Activated CD4-positive, alpha-beta T cell treated with anti-CD3 and anti-CD28 coated beads, Interleukin-10, Interleukin-2, amounts not matched to agents 100 ng/mL and 50 ng/mL, durations not matched to agents 16 hours and 8 hours (primary cell): ENCODE data around the gene MPEG1.

ENCODE experiments used
- DNase-seq: peaks from one replicate; pipeline ENCODE4 v3.0.0-alpha.2; 2020

Gene MPEG1

DNA sequence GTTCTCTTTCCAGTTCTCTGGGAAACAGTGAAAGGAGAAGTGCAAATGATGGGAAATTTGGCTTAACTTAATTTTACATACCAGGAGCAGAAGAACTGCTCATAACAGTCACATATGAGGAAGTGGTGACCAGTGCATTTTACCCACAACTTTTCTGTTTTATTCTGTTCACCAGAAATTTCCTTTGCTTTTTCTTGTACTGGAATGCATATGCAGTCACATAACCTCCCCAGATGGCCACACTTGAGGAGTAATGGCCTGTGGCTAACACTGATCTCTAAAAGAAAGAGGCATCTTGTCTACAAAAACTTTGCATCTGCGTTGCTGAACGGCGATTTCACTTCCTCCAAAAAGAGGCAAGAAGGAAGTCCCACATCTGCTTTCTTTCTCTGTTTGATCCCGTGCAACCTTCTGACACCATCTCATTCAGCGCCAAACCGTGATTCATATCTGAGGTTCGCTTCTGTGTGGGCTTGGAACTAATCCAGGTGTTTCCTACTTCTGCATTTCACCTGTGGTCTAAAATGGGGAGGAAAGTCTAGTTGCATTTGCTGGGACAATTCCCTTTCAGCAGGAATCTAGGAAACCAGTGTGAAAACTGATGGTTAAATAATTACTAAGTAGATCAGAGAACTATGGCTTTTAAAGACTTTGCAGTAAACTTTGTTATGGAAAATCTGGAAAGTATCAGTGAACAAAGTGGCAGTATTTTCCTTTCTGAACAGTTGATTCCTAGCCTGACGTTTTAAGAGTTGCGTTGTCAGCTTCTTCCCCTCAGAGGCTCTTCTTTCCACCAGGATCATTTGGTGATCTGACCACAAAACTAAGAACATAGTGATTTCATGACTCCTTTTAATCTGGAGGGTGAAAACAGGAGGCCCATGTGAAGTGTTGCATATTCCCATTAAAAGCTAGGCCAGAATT lies 4.2 kb upstream of the MPEG1 start:
- peak; percentile 23 for DNase-seq

DNA sequence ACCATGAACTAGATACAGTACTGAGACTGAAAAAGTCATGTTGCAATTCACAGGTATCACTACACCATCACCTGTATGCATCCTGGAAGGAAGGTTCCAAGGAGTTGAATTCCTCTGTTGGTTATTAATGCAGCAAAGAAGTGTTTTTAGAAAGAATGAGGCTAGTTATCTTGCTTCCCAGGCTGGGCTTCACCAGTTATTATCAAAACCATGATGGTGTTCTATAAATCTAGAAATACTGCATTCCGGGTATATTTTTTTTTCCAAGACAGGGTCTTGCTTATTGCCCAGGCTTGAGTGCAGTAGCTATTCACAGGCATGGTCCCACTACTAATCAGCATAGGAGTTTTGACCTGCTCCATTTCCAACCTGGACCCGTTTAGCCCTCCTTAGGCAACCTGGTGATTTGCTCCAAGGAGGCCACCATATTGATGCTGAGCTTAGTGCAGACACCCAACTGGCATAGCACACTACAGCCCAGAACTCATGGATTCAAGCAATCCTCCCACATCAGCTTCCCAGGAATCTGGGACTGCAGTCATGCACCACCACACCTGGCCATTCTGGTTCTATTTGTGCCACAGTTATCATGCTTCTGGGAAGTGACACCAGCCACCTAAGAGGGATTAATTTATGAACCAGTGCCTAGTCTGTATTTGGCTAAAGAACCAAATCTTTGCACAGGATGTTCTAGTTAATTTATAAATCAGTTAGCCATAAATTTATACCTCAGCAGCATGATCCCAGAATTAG lies 1.6 kb upstream of the MPEG1 start:
- DNase-seq, result no peak

DNA sequence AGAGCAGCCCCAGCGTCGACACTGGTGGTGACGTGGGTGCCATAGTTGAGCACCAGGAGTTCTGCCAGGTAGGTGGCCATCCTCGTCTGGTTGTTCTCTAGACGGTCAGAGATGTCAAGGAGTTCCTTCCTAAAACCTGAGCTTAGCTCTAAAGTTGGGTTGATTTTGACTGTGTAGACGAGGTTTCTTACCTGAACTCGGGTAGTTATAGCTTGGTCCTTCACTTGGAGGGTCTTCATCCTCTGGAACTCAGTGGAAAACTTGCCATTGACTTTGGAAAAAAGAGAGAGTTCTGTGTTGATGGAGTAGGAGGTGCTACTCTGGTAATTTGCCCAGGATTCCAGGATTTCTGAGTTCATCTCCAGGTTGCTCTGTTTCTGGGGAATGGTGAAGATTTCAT lies 505 bp downstream of the MPEG1 start:
- DNase-seq, result no peak

DNA sequence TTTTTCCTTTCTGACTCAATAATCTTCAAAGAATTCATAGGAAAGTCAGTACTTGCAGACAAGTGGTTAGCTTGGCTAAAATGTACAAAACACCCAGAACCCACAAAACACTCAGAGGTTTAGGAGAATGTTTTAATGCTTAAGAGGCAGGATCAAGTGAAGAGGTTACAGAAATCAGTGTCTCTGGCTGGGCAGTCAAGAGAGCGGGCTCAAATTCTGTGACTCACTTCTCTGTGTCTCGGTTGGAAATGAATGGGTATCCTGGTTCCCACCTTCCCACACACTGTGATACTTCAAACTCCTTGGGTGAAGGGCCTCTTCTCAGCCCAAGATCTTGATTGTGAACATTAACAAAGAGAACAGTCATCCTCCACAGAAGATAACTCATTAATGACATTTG lies 3.8 kb downstream of the MPEG1 start:
- DNase-seq, result peak; percentile 5

DNA sequence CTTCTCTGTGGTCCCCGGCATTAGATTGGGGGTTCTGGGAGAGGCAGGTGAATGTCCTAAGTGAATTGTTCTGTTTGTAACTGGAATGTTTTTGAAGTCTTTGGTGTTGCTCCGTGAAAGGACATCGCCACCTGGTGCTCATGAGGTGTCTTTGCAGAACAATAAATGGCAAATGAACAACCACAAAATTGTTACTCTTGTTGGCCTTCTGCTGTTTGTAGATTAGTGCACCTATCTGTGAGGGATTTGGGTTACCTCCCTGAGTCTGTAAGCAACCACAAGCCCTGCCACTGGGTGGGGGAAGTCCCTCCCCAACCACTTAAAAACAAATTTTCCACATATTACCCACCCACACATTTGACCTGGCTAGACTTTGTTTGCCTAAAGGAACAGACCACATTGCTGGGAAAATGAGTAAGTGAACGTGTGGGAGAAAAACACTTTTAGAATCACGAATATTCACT lies 4.7 kb downstream of the MPEG1 start:
- DNase-seq, result peak; percentile 51

DNA sequence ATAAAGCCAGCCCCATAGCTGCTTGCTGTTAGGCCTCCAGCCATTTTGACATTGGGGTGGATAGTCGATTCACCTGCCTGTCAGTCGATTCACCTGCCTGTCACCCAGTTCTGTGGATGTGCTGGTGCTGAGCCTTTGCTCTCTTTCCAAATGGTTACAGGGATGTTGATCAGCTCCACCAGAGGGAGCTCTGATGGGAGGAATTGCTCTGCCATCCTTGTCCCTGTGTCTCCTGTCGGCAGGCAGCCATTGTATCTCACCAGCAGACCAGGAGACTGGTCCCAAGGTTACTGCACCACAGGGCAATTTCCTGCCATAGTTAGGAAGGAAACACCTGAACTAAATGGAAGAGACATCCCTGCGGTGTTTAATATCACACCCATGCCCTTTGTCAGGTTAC lies 6.1 kb downstream of the MPEG1 start:
- DNase-seq, result peak; percentile 6

DNA sequence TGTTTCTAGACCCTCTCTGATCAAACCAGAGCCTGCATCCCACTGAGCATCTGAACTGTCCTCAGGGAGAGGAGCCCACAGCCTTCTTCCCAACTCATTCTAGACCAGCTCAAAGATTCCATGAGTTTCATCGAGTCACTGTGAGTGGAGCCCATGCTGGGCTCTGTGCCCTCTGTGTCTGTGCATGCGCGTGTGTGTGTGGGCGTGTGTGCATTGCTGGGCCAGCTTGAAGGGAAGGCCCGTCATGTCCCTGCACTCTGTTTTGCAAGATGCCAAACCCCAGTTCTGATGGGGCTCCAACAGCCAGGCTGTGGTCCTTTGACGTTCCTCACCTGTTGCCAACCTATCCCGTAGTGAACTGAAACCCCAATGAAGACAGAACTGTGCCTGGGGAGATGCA lies 7.1 kb downstream of the MPEG1 start:
- DNase-seq, result no peak

GRCh38 chr11:59204746-59205145 lies 8.0 kb downstream of the MPEG1 start:
- DNase-seq, result no peak

GRCh38 chr11:59201353-59201752 lies 11.4 kb downstream of the MPEG1 start:
- no peak for DNase-seq

DNA sequence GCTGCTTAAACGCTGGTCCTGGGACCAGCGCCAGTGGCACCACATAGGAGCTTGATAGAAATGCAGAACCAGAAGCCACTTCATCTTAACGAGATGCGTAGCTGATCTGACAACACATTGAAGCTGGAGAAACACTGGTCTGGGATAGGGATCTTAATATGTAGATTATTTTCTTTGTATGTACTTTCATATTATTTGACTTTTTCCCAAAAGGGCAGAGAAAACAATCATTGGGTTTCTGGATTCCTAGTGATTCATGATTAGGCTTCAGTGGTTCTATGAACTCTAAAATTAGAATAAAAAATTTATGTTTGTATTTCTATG lies 12.3 kb downstream of the MPEG1 start:
- no peak for DNase-seq

- DNase-seq, result peak; percentile 42
Observed at GRCh38 chr11:59199546-59200422, 12.9 kb downstream of the MPEG1 start.

- no peak for DNase-seq
Observed at GRCh38 chr11:59198726-59199125, 14.0 kb downstream of the MPEG1 start.

DNA sequence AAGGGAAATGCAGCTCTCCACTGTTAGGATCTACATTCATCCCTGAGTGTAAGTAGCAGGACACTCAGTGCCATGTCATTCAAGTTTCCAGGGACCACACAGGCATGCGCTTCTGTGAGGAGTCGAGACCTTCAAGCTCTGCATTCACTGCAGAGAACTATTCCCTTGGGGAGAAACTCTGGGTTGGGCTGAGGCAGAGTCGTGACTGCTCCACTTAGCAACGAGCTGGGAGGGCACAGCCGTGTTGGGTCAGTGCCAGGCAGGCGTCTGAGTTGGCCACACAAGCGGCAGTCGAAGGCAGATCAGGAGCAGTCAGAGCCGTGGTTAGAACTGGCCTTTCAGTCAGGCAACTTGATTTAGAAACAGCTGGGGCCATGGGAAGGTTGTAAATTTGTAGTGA lies 14.7 kb downstream of the MPEG1 start:
- DNase-seq, result no peak

DNA sequence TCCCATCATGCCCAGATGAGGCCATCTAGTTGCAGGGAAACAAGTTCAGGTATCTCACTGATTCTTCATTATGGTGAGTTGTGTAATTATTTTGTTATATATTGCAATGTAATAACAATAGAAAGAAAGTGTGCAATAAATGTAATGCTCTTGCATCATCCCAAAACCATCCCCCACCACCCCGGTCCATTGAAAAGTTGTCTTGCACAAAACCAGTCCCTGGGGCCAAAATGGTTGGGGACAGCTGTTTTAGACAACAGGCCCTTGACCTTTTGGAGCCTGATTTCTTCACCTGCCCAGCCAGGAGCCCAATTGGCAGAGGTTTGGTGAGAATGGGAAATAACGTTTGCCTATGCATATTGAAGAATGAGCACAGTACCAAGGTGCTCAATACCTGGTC lies 15.9 kb downstream of the MPEG1 start:
- no peak for DNase-seq

DNA sequence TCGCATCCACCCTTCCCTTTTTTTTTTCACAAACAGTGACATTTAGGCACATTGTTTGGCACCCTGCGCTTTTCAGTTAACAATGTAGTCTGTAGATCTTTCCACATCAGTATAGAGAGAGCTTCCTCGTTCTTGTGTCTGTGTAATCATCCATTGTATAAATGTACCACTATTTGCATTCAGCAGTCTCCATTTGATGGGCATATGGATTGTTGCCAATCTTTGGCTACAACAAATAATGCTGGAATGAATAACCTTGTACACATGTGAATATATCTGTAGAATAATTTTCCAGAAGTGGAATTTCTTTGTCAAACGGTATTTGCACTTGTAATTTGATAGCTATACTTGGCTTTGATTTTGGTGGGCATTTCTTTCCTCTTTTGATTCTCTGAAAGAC lies 17.1 kb downstream of the MPEG1 start:
- DNase-seq, result no peak

- no peak for DNase-seq
Observed at GRCh38 chr11:59193587-59194130, 19.1 kb downstream of the MPEG1 start.

DNA sequence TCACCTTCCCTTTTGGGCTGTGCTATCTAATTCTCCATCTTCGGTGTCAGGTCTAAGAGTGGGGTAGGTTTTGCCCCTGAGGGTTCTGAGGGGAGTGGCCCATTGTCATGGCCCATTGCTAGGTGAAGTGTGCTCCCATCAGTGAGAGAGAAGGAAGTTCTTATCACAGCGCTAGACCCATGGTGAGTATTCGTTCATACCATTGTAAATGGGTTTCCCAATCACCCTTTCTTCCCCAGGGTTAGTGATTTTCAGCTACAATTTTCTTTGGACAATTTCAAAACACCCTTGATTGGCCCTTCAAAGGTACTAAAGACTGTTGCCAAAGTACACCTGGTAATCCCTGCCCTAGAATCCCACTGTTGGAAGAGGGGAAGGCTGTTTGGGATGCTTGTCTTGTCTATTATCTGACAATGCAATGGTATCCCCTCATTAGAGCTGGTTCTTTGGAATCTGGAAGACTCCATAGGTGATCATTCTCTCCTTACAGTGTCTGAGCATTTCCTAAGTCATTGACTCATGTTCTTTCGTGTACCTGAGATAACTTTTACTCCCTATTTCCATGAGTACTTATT lies 20.2 kb downstream of the MPEG1 start:
- DNase-seq, result no peak

DNA sequence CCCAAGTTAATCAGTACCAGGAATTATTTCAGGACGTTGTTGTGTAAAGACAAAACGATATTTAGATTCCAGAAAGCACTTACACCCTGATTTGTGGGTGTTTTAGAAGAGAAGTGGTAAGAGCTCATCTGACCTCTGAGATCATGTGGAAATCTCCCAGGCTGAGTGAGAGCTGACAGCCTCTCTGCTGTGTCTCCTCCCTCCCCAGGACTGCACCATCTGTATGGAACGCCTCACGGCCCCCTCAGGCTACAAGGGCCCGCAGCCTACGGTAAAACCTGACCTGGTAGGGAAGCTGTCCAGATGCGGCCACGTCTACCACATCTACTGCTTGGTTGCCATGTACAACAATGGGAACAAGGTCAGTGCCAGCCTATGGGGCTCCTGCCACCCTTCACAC lies 20.8 kb downstream of the MPEG1 start:
- DNase-seq, result no peak

- DNase-seq, result no peak
Observed at GRCh38 chr11:59191095-59191494, 21.6 kb downstream of the MPEG1 start.

DNA sequence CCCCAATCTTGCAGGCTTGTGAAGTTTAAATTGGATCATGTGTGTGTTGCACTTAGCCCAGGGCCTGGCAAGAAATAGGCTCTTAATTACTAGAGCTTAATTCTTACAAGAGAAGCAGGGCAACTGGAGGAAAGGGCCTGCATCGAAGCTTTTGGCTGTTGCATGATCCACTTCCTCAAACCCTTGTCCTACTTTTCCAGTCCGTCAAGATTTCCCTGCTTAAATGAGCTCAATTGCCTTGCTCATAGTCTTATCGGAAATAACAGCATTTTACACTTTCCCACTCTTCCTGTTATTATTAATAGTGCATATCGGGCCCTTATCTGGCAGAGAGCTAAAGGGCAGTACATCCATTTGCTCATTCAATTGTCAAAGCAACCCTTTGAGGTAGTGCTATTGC lies 22.7 kb downstream of the MPEG1 start:
- no peak for DNase-seq

DNA sequence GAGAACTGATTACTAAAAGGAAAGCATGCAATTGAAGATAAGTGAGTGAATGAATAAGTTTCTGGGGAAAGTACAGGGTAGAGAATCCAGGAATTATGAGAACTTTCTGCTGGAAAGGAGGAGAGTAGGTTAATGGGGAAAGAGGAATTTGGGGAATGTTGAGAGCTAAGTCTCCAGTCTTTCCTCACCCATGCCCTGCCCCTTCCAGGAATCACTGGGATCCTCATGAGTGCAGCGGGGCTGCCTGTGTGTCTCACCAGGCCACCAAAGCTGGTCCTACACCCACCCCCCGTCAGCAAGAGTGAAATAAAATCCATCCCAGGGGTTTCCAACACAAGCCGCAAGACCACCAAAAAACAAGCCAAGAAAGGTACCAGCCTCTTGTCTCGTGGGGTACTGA lies 23.8 kb downstream of the MPEG1 start:
- DNase-seq, result no peak

GRCh38 chr11:59187587-59187986 lies 25.1 kb downstream of the MPEG1 start:
- no peak for DNase-seq

- DNase-seq, result no peak
Observed at GRCh38 chr11:59187035-59187434, 25.7 kb downstream of the MPEG1 start.
